H9 (cell line): ENCODE results near the gene SFXN5. TPM values are rescaled to one million over a fixed set of nuclear protein-coding genes. Genes with fewer than 3 reads are reported as not detected.

ENCODE experiments used
- DNase-seq: peaks from one replicate; pipeline ENCODE4 v3.0.0-alpha.2; 2017
- H2AFZ ChIP-seq: one replicate; pipeline ENCODE4 v1.6.1; 2013; ENCODE audit warnings: mild to moderate bottlenecking, low read length, control low read depth, moderate library complexity
- H2AK5ac ChIP-seq: 2 replicates; pipeline ENCODE4 v1.6.1; 2013; ENCODE audit warnings: low read length, control low read depth, mixed read lengths; ENCODE audit not compliant: insufficient read length
- H2BK120ac ChIP-seq: one replicate; pipeline ENCODE4 v1.6.1; 2013; ENCODE audit warnings: low read depth, mild to moderate bottlenecking, low read length, control low read depth, inconsistent platforms; ENCODE audit not compliant: poor library complexity, severe bottlenecking
- H2BK12ac ChIP-seq: 2 replicates; pipeline ENCODE4 v1.6.1; 2013; ENCODE audit warnings: low read length, control low read depth, mixed read lengths, low read depth; ENCODE audit not compliant: insufficient read length
- H2BK15ac ChIP-seq: 2 replicates; pipeline ENCODE4 v1.6.1; 2013; ENCODE audit warnings: low read depth, low read length, control low read depth
- H2BK20ac ChIP-seq: one replicate; pipeline ENCODE4 v1.6.1; 2013; ENCODE audit warnings: low read depth, mild to moderate bottlenecking, low read length, control low read depth, inconsistent platforms; ENCODE audit not compliant: poor library complexity, severe bottlenecking
- H2BK5ac ChIP-seq: 2 replicates; pipeline ENCODE4 v1.6.1; 2013; ENCODE audit warnings: low read length, control low read depth, mixed read lengths; ENCODE audit not compliant: insufficient read length
- H3K14ac ChIP-seq: 2 replicates; pipeline ENCODE4 v1.6.1; 2013; ENCODE audit warnings: low read length, control low read depth; ENCODE audit not compliant: insufficient read depth
- H3K18ac ChIP-seq: 2 replicates; pipeline ENCODE4 v1.6.1; 2013; ENCODE audit warnings: low read depth, mild to moderate bottlenecking, mixed read lengths, low read length, control low read depth; ENCODE audit not compliant: insufficient read length
- H3K23ac ChIP-seq: 2 replicates; pipeline ENCODE4 v1.6.1; 2013; ENCODE audit warnings: low read length, control low read depth, mixed read lengths, low read depth; ENCODE audit not compliant: insufficient read length
- H3K23me2 ChIP-seq: 2 replicates; pipeline ENCODE4 v1.6.1; 2013; ENCODE audit warnings: low read depth, mild to moderate bottlenecking, mixed read lengths, low read length, control low read depth; ENCODE audit not compliant: insufficient read length, poor library complexity, severe bottlenecking
- H3K27ac ChIP-seq: 2 replicates; pipeline ENCODE4 v1.5.1; 2013; ENCODE audit warnings: low read length, control low read depth, mixed read lengths, low read depth; ENCODE audit not compliant: insufficient read length
- H3K27me3 ChIP-seq: 2 replicates; pipeline ENCODE4 v1.6.1; 2013; ENCODE audit warnings: low read length, control low read depth, inconsistent platforms; ENCODE audit not compliant: insufficient read depth
- H3K4ac ChIP-seq: 2 replicates; pipeline ENCODE4 v1.6.1; 2013; ENCODE audit warnings: low read depth, mild to moderate bottlenecking, control low read depth, inconsistent platforms, low read length, moderate library complexity
- H3K4me1 ChIP-seq: 2 replicates; pipeline ENCODE4 v1.6.1; 2013; ENCODE audit warnings: low read length, control low read depth, inconsistent platforms; ENCODE audit not compliant: insufficient read depth
- H3K4me2 ChIP-seq: 2 replicates; pipeline ENCODE4 v1.6.1; 2013; ENCODE audit warnings: low read length, control low read depth, mixed read lengths; ENCODE audit not compliant: insufficient read length, insufficient read depth
- H3K56ac ChIP-seq: 2 replicates; pipeline ENCODE4 v1.6.1; 2013; ENCODE audit warnings: low read depth, mild to moderate bottlenecking, mixed read lengths, low read length, control low read depth; ENCODE audit not compliant: insufficient read length
- H3K79me1 ChIP-seq: 2 replicates; pipeline ENCODE4 v1.6.1; 2013; ENCODE audit warnings: low read depth, mild to moderate bottlenecking, moderate library complexity, low read length, control low read depth, inconsistent platforms; ENCODE audit not compliant: insufficient read depth, poor library complexity, severe bottlenecking
- H3K79me2 ChIP-seq: 2 replicates; pipeline ENCODE4 v1.6.1; 2013; ENCODE audit warnings: low read length, control low read depth, inconsistent platforms; ENCODE audit not compliant: insufficient read depth
- H3K9ac ChIP-seq: 2 replicates; pipeline ENCODE4 v1.6.1; 2013; ENCODE audit warnings: low read length, control low read depth, mixed read lengths; ENCODE audit not compliant: insufficient read length; ENCODE audit errors: extremely low read depth
- H3K9me3 ChIP-seq: one replicate; pipeline ENCODE4 v1.6.1; 2013; ENCODE audit warnings: low read depth, low read length, inconsistent platforms; ENCODE audit not compliant: control insufficient read depth
- H3T11ph ChIP-seq: one replicate; pipeline ENCODE4 v1.6.1; 2013; ENCODE audit warnings: mild to moderate bottlenecking, low read length, control low read depth, inconsistent platforms
- H4K20me1 ChIP-seq: one replicate; pipeline ENCODE4 v1.6.1; 2013; ENCODE audit not compliant: control insufficient read depth, insufficient read length, insufficient read depth
- H4K5ac ChIP-seq: 2 replicates; pipeline ENCODE4 v1.6.1; 2013; ENCODE audit warnings: low read depth, mild to moderate bottlenecking, mixed read lengths, low read length, control low read depth; ENCODE audit not compliant: insufficient read length
- H4K8ac ChIP-seq: replicated peaks from 2 replicates; pipeline ENCODE4 v1.6.1; 2013; ENCODE audit warnings: low read length, control low read depth, mixed read lengths, low read depth; ENCODE audit not compliant: insufficient read length
- H4K91ac ChIP-seq: 2 replicates; pipeline ENCODE4 v1.6.1; 2013; ENCODE audit warnings: low read depth, mild to moderate bottlenecking, moderate library complexity, mixed read lengths, low read length, control low read depth; ENCODE audit not compliant: insufficient read length
- H3K27ac Mint-ChIP-seq, 3 experiments: 2 replicates in 2 of 3; 3 replicates in 1 of 3; pipeline ENCODE4 v1.8.0; 2020 to 2021; ENCODE audit warnings: mixed read lengths in 3 of 3, mild to moderate bottlenecking in 1 of 3, moderate library complexity in 1 of 3
- H3K27me3 Mint-ChIP-seq: 2 replicates; pipeline ENCODE4 v1.8.0; 2021; ENCODE audit warnings: low read depth, mild to moderate bottlenecking, moderate library complexity, mixed read lengths
- H3K36me3 Mint-ChIP-seq, 3 experiments: 2 replicates in 2 of 3; 3 replicates in 1 of 3; pipeline ENCODE4 v1.8.0; 2020 to 2021; ENCODE audit warnings: low read depth in 3 of 3, mixed read lengths in 3 of 3; ENCODE audit not compliant: insufficient read depth in 1 of 3
- H3K4me1 Mint-ChIP-seq, 2 experiments: 2 replicates each; pipeline ENCODE4 v1.8.0; 2020; ENCODE audit warnings: mixed read lengths in 2 of 2
- H3K4me3 Mint-ChIP-seq, 2 experiments: 2 replicates in 1 of 2; 3 replicates in 1 of 2; pipeline ENCODE4 v1.8.0; 2020 to 2021; ENCODE audit warnings: mild to moderate bottlenecking in 2 of 2, mixed read lengths in 2 of 2, moderate library complexity in 1 of 2
- H3K9me3 Mint-ChIP-seq, 2 experiments: 2 replicates in 1 of 2; 3 replicates in 1 of 2; pipeline ENCODE4 v1.8.0; 2020; ENCODE audit warnings: mild to moderate bottlenecking in 2 of 2, mixed read lengths in 2 of 2, moderate library complexity in 1 of 2
- CTCF ChIP-seq: fragments of 200-600 bp; sonication (generic); conservative IDR thresholded peaks from 3 replicates; pipeline ENCODE4 v1.8.0; 2021; ENCODE audit warnings: antibody characterized with exemption, mild to moderate bottlenecking
- WGBS: extraction: QIAGEN DNeasy Blood & Tissue Kit; methylation state at CpG from one replicate; pipeline ENCODE4 v1.1.7; 2013; ENCODE audit warnings: missing lambda C conversion rate, low lambda C conversion rate, mixed read lengths; ENCODE audit not compliant: insufficient read length; ENCODE audit errors: extremely low coverage; 5-methylcytosine and 5-hydroxymethylcytosine counted together
- total RNA-seq: library from RNA; stranded (reverse); gene quantifications from 2 replicates; pipeline ENCODE4 v1.2.1, GENCODE V29; 2021

SFXN5 gene
- total RNA-seq, 1 experiment from 2014 or later = 30.9 TPM

- Mint-ChIP-seq H3K9me3 (no peaks in the 10 kb centered on the region), H3K36me3 (peaks cover 3 to 5% (median 5%) of the 10 kb centered on the region in 3 experiments; a peak in 4 of 7 replicates), H3K27ac (no peak overlapping the region), H3K27me3 (no peaks in the 10 kb centered on the region), H3K4me1 (peaks cover 9 to 14% of the 10 kb centered on the region in 2 experiments), H3K4me3 (no peak overlapping the region)
- H3K23ac ChIP-seq = no peak overlapping the region
- no peak overlapping the region for H3K4ac ChIP-seq
- H2BK12ac ChIP-seq = no peak overlapping the region
- no peaks in the 10 kb centered on the region for H3K79me1 ChIP-seq
- no peak for TF ChIP-seq CTCF
- no peaks in the 10 kb centered on the region for H3K79me2 ChIP-seq
- no CpG with 5 or more reads among the region's 12 CpGs for WGBS
- no peak overlapping the region for H3K14ac ChIP-seq
- H4K8ac ChIP-seq = no peak overlapping the region
- no peaks in the 10 kb centered on the region for H3K27me3 ChIP-seq
- no peaks in the 10 kb centered on the region for H3K9me3 ChIP-seq
- no peak overlapping the region for H3K18ac ChIP-seq
- no peak overlapping the region for H2AK5ac ChIP-seq
- no peaks in the 10 kb centered on the region for H4K20me1 ChIP-seq
- no peaks in the 10 kb centered on the region for H3K23me2 ChIP-seq
- no peak overlapping the region for H3T11ph ChIP-seq
- H4K91ac ChIP-seq = no peak overlapping the region
- H2BK5ac ChIP-seq = no peak overlapping the region
- no peak overlapping the region for H2BK15ac ChIP-seq
- no peak overlapping the region for H3K27ac ChIP-seq
- DNase-seq = no peak
- H3K9ac ChIP-seq = no peak overlapping the region
- H3K4me2 ChIP-seq = no peak overlapping the region
- no peak overlapping the region for H4K5ac ChIP-seq
- H3K56ac ChIP-seq = no peak overlapping the region
- no peak overlapping the region for H2BK20ac ChIP-seq
- H2BK120ac ChIP-seq = no peak overlapping the region
- no peak overlapping the region for H2AFZ ChIP-seq
- H3K4me1 ChIP-seq = no peaks in the 10 kb centered on the region
Observed at GRCh38 chr2:73088211-73088610, 16.7 kb upstream of the SFXN5 start.
